Naive thymus-derived CD4-positive, alpha-beta T cell (primary cell): ENCODE measurements around the gene SIAH1. TPM values are rescaled to one million over a fixed set of nuclear protein-coding genes. Genes with fewer than 3 reads are reported as not detected.

Source experiments
- ATAC-seq: fragments of 150-1000 bp; cut with Tn5 transposase; 2 replicates; pipeline ENCODE4 v1.10.0; 2021; ENCODE audit warnings: mild to moderate bottlenecking, moderate library complexity
- CTCF ChIA-PET: fragments of 350-600 bp; sonication (Branson Sonifier 250); formaldehyde crosslinking; loops from one replicate; lab custom pipeline; 2021; ENCODE audit warnings: antibody characterized with exemption; lab: Charles Lee
- POLR2A ChIA-PET: fragments of 350-600 bp; sonication (Branson Sonifier 250); formaldehyde crosslinking; loops from one replicate; lab custom pipeline; 2021; ENCODE audit warnings: antibody characterized with exemption, inconsistent platforms; lab: Charles Lee
- DNase-seq, 9 donors: peaks; one replicate each; pipeline versions ENCODE4 v3.0.0 to v3.0.0-alpha.2; 2020 to 2022; ENCODE audit warnings: mixed read lengths in 1 of 9
- H3K27ac ChIP-seq: one replicate; pipeline ENCODE4 v1.7.0; 2013; ENCODE audit warnings: mild to moderate bottlenecking, low read depth, low read length, moderate library complexity
- H3K27me3 ChIP-seq, 2 donors: one replicate each; pipeline ENCODE4 v1.7.0; 2013; ENCODE audit warnings: low read length in 2 of 2, mild to moderate bottlenecking in 2 of 2, moderate library complexity in 2 of 2; ENCODE audit not compliant: control insufficient read depth in 2 of 2, insufficient read depth in 2 of 2
- H3K36me3 ChIP-seq, 3 experiments: 1 replicate in 2 of 3; 2 replicates in 1 of 3; pipeline ENCODE4 v1.7.0; 2013; ENCODE audit warnings: low read length in 3 of 3, mild to moderate bottlenecking in 3 of 3, moderate library complexity in 1 of 3; ENCODE audit not compliant: insufficient read depth in 3 of 3, control insufficient read depth in 2 of 3
- H3K4me1 ChIP-seq, 2 donors: one replicate each; pipeline ENCODE4 v1.7.0; 2013; ENCODE audit warnings: low read length in 2 of 2, mild to moderate bottlenecking in 2 of 2, moderate library complexity in 1 of 2; ENCODE audit not compliant: control insufficient read depth in 2 of 2, insufficient read depth in 2 of 2
- H3K4me3 ChIP-seq: 2 replicates; pipeline ENCODE4 v1.7.0; 2013; ENCODE audit warnings: mild to moderate bottlenecking, low read length
- H3K9me3 ChIP-seq, 3 experiments: 1 replicate in 2 of 3; 2 replicates in 1 of 3; pipeline ENCODE4 v1.7.0; 2013; ENCODE audit warnings: low read length in 3 of 3; ENCODE audit not compliant: control insufficient read depth in 2 of 3
- H3K27ac Mint-ChIP-seq, 9 donors: one replicate each; pipeline ENCODE4 v1.8.0; 2020 to 2022; ENCODE audit warnings: mixed read lengths in 9 of 9, mild to moderate bottlenecking in 8 of 9, moderate library complexity in 5 of 9, inconsistent platforms in 2 of 9
- H3K27me3 Mint-ChIP-seq, 5 donors: one replicate each; pipeline ENCODE4 v1.8.0; 2021 to 2022; ENCODE audit warnings: mixed read lengths in 5 of 5, mild to moderate bottlenecking in 1 of 5
- H3K36me3 Mint-ChIP-seq, 5 donors: one replicate each; pipeline ENCODE4 v1.8.0; 2020 to 2022; ENCODE audit warnings: mixed read lengths in 5 of 5, mild to moderate bottlenecking in 3 of 5, inconsistent platforms in 1 of 5
- H3K4me1 Mint-ChIP-seq, 7 donors: one replicate each; pipeline ENCODE4 v1.8.0; 2020 to 2022; ENCODE audit warnings: mixed read lengths in 7 of 7, mild to moderate bottlenecking in 3 of 7, inconsistent platforms in 1 of 7
- H3K4me3 Mint-ChIP-seq, 10 donors: one replicate each; pipeline ENCODE4 v1.8.0; 2020 to 2022; ENCODE audit warnings: mild to moderate bottlenecking in 10 of 10, mixed read lengths in 10 of 10, moderate library complexity in 6 of 10, inconsistent platforms in 2 of 10
- H3K9me3 Mint-ChIP-seq, 11 donors: one replicate each; pipeline ENCODE4 v1.8.0; 2020 to 2022; ENCODE audit warnings: mixed read lengths in 11 of 11, mild to moderate bottlenecking in 4 of 11, inconsistent platforms in 1 of 11, moderate library complexity in 1 of 11
- intact Hi-C, 2 donors: fragments of 100-400 bp; cut with micrococcal nuclease; formaldehyde crosslinking; loops; one replicate each; pipeline ENCODE4 v1.15.1; 2023
- polyA plus RNA-seq, 2 donors: library from polyadenylated mRNA; unstranded; fragments of 300-500 nt; fragmentation: Illumina TruSeq; gene quantifications; one replicate each; pipeline ENCODE4 v1.2.3, GENCODE V29; 2021
- total RNA-seq, 6 experiments: library from RNA in 5 of 6; stranded (reverse) in 5 of 6; gene quantifications; 1 replicate in 5 of 6; 2 replicates in 1 of 6; pipeline ENCODE4 v1.2.3 and lab custom pipeline; 2021 to 2026

SIAH1 gene
- total and polyA plus RNA-seq, 7 experiments from 2014 or later, result 14.5 to 51.1 (median 19.8) TPM

DNA sequence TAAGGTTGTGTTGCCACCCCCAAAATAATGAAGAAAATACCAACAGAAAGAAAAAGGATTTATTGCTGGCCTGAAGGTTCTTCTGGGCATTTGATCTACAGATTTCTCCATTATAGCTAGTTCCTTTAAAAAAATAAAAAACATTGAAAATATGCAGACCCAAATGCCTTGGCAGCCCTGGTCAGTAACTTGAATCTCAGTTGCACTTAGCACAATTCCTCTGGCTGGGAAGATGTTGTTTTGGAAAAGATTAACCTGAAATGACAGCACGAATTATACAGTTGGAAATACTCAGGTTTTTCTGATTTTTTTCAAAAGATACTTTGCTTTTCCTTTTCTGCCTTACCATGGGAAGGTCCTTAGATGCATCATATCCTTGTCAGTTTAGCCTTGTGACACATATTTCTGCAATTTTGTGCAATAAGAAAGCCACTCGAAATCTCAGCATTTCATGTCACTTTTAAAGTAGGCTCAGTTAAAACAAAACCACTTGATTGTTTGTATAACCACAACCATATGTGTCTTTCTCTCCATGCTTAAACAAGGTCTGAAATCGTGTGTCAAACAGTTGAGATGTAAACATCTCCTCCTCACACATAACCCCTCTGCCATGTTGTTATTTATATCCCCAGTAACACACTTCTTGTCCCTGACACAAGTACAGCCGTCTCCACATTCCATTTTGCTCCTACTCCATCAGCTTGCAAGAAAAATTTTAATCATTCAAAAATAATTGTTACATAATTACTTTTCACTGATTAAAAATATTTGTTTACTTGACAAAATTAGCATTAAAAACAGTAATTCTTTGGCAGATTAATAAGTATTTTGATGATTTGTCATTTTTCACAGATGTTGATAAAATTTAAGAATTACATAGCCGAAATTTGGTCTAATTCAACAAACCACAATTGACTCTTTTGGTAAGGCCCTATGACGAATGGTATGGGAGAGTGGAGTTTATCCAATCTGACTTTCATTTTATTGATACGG, 61.1 kb downstream of the SIAH1 start:
- Mint-ChIP-seq H3K4me1 (peaks cover 11 to 59% (median 45%) of the 10 kb centered on the region in 7 donors), H3K4me3 (no peak overlapping the region), H3K27ac (peak overlapping the region in 2 of 9 donors; percentile 0 to 25), H3K9me3 (no peaks in the 10 kb centered on the region), H3K36me3 (peaks cover 5 to 33% (median 26%) of the 10 kb centered on the region in 5 donors), H3K27me3 (no peaks in the 10 kb centered on the region)
- POLR2A ChIA-PET, result no interaction called here
- CTCF ChIA-PET, result no interaction called here
- ATAC-seq, result no peak
- Histone ChIP-seq H3K4me1 (peaks cover 6 to 10% of the 10 kb centered on the region in 2 donors), H3K36me3 (peaks cover 0 to 7% (median 0%) of the 10 kb centered on the region in 3 experiments), H3K9me3 (no peaks in the 10 kb centered on the region), H3K27ac (no peak overlapping the region), H3K4me3 (no peak overlapping the region), H3K27me3 (no peaks in the 10 kb centered on the region)
- DNase-seq, result no peak
- intact Hi-C loops, result no loop called here

DNA sequence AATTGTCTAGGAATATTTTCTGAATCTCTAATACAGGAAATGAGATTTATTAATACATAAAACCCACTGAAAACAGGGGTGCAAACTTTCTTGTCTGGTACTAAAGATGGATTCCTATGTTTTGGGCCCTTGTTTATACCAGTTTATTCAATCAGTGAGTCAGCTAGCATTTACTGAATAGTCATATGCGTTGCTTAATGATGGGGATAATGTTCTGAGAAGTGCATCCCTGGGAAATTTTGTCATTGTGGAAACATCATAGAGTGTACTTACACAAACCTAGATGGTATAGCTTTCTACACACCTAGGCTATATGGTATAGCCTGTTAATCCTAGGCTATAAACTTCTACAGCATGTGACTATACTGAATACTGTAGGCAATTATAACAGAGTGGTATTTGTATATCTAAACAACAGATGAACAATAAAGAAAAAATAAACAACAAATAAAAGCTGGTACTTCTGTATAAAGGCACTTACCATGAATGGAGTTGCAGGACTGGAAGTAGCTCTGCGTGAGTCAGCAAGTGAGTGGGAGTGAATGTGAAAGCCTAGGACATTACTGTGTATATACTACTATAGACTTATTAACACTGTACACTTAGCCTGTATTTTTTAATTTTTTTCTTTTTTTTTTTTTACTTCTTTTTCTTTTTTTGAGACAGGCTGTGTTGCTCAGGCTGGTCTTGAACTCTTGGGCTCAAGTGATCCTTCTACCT, 63.7 kb downstream of the SIAH1 start:
- H3K27ac Mint-ChIP-seq, result peak overlapping the region in 1 of 9 donors; percentile 28
- peaks cover 0 to 1% (median 0%) of the 10 kb centered on the region in 11 donors for H3K9me3 Mint-ChIP-seq
- peaks cover 5 to 26% (median 23%) of the 10 kb centered on the region in 5 donors for H3K36me3 Mint-ChIP-seq
- intact Hi-C loops, result no loop called here
- Histone ChIP-seq H3K4me3 (no peak overlapping the region), H3K36me3 (peaks cover 0 to 7% (median 0%) of the 10 kb centered on the region in 3 experiments), H3K27ac (no peak overlapping the region), H3K9me3 (no peaks in the 10 kb centered on the region), H3K27me3 (no peaks in the 10 kb centered on the region), H3K4me1 (peaks cover 20 to 35% of the 10 kb centered on the region in 2 donors)
- no peak for ATAC-seq
- H3K4me1 Mint-ChIP-seq, result peaks cover 21 to 71% (median 61%) of the 10 kb centered on the region in 7 donors
- DNase-seq, result no peak
- ChIA-PET CTCF (interaction anchor here (0.7 to 1.1 kb wide), 2 partner anchors 10 to 13 kb away, joined by 4 read pairs; no protein-coding TSS in a partner anchor), POLR2A (interaction anchor here (0.6 to 1.2 kb wide), 3 partner anchors 290 to 297 kb away, joined by 3 to 4 read pairs (median 3); no protein-coding TSS in a partner anchor)
- no peaks in the 10 kb centered on the region for H3K27me3 Mint-ChIP-seq
- H3K4me3 Mint-ChIP-seq, result no peak overlapping the region

DNA sequence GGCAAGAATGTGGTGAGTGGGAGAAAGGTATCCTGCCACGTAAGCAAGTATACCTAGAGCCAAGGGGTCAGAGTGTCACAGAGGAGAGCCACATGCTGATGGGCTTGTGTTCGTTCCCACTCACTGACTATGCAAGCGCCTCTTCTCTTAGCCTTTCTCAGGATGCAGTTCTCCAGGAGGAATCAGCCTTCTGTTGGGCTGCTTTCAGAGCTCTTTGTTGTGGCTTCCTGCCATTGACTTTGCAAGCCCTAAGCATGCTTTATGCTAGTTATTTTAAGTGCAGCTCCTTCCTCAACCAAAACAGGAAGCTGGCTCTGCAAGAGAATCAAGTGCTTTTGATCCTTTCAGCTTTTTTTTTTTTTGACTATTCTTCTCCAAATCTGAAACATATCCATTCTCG, 66.6 kb downstream of the SIAH1 start:
- Mint-ChIP-seq H3K27me3 (no peaks in the 10 kb centered on the region), H3K4me1 (peaks cover 17 to 77% (median 62%) of the 10 kb centered on the region in 7 donors), H3K9me3 (peaks cover 0 to 7% (median 4%) of the 10 kb centered on the region in 11 donors), H3K4me3 (peak overlapping the region; percentile 62 to 88 (median 80)), H3K36me3 (peaks cover 5 to 35% (median 28%) of the 10 kb centered on the region in 5 donors), H3K27ac (peak overlapping the region; percentile 58 to 88 (median 82))
- POLR2A ChIA-PET, result interaction anchor here (0.6 to 3.2 kb wide), 5 partner anchors 15 to 312 kb away, joined by 3 to 15 read pairs (median 3); partner anchors contain the start of gene SIAH1
- H3K36me3 ChIP-seq, result no peaks in the 10 kb centered on the region
- no peaks in the 10 kb centered on the region for H3K27me3 ChIP-seq
- peak overlapping the region; percentile 25 for H3K4me3 ChIP-seq
- H3K9me3 ChIP-seq, result no peaks in the 10 kb centered on the region
- DNase-seq, result peak in 8 of 9 donors; percentile 25 to 83 (median 76)
- CTCF ChIA-PET, result interaction anchor here (0.6 to 1.4 kb wide), 5 partner anchors 22 to 312 kb away, joined by 3 to 5 read pairs (median 4); no protein-coding TSS in a partner anchor
- intact Hi-C loops, result loop anchor here (1.0 to 2.0 kb wide), 6 partner anchors 34 to 294 kb away; partner anchors contain the start of genes LONP2 (in 2 of the 2) and SIAH1 (in 1 of the 2)
- peaks cover 20 to 35% of the 10 kb centered on the region in 2 donors for H3K4me1 ChIP-seq
- ATAC-seq, result peak; percentile 92
- peak overlapping the region; percentile 9 for H3K27ac ChIP-seq

DNA sequence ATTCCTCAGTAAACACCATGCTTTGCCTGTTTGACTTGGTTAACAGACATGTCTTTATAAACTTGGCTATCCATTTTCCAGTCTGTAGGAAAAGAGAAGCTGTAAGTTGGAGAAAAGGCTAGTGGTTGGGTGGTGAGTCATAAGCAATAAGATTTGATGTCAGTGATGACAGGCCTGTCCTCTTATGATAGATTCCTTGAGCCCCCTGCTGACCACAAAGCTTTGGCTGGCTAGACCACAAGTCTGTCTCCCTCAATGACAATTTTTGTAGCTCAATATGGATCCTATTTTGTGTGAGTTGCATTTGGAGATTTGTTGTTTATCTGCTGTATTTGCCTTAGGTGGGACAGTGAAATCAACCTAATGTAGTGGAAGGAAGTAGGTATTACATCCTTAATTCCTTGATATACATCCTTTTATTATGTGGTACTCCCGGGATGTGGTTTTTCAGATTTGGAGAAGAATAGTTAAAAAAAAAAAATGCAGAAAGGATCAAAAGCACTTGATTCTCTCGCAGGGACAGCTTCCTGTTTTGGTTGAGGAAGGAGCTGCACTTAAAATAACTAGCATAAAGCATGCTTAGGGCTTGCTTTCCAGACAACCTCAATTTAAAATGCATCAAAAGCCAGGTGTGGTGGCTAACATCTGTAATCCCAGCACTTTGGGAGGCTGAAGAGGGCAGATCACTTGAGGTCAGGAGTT, 67.4 kb downstream of the SIAH1 start:
- Mint-ChIP-seq H3K36me3 (peaks cover 10 to 42% (median 34%) of the 10 kb centered on the region in 5 donors), H3K4me1 (peaks cover 16 to 77% (median 59%) of the 10 kb centered on the region in 7 donors), H3K9me3 (peaks cover 0 to 15% (median 6%) of the 10 kb centered on the region in 11 donors), H3K27ac (peak overlapping the region; percentile 16 to 84 (median 76)), H3K27me3 (no peaks in the 10 kb centered on the region), H3K4me3 (peak overlapping the region; percentile 46 to 88 (median 80))
- H3K4me1 ChIP-seq, result peaks cover 20 to 35% of the 10 kb centered on the region in 2 donors
- H3K9me3 ChIP-seq, result no peaks in the 10 kb centered on the region
- CTCF ChIA-PET, result interaction anchor here (0.6 to 1.4 kb wide), 3 partner anchors 49 to 1657 kb away, joined by 3 to 4 read pairs (median 3); no protein-coding TSS in a partner anchor
- intact Hi-C loops, result loop anchor here (1.0 to 2.0 kb wide), 7 partner anchors 15 to 295 kb away; partner anchors contain the start of genes LONP2 (in 2 of the 2) and SIAH1 (in 1 of the 2)
- H3K4me3 ChIP-seq, result peak overlapping the region; percentile 25
- DNase-seq (peak in 1 of 9 donors; percentile 4), ATAC-seq (peak; percentile 49)
- H3K27me3 ChIP-seq, result no peaks in the 10 kb centered on the region
- POLR2A ChIA-PET, result interaction anchor here (0.6 to 3.2 kb wide), 5 partner anchors 16 to 303 kb away, joined by 3 to 15 read pairs (median 4); partner anchors contain the start of gene SIAH1
- peaks cover 0 to 4% (median 3%) of the 10 kb centered on the region in 3 experiments for H3K36me3 ChIP-seq
- peak overlapping the region; percentile 9 for H3K27ac ChIP-seq

DNA sequence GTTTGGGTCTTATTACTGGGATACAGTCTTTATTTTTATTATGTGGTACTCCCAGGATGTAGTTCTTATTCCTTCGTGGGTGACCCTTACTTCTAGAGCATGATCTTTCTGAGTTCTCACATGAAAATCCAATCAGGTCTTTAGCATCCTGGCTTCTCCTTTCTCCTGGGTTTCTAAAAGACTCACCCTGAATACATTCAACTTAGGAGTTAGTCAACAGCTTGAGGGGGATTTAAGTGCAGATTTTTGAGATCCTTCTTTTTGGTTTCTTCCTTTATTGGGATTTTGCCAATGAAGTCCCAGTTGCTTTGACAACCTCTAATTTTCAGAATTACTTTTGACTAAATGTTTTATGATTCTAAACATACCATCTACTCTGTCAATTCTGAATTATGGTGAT, 68.2 kb downstream of the SIAH1 start:
- ChIA-PET POLR2A (interaction anchor here (0.9 to 3.2 kb wide), 2 partner anchors 296 to 304 kb away, joined by 4 to 15 read pairs; no protein-coding TSS in a partner anchor), CTCF (interaction anchor here (1.0 kb wide), 1 partner anchor 306 kb away, joined by 4 read pairs; no protein-coding TSS in a partner anchor)
- Mint-ChIP-seq H3K9me3 (peaks cover 4 to 23% (median 11%) of the 10 kb centered on the region in 11 donors), H3K4me3 (peak overlapping the region in 1 of 10 donors; percentile 88), H3K27me3 (no peaks in the 10 kb centered on the region), H3K27ac (peak overlapping the region in 6 of 9 donors; percentile 4 to 82 (median 56)), H3K4me1 (peaks cover 14 to 81% (median 54%) of the 10 kb centered on the region in 7 donors), H3K36me3 (peaks cover 17 to 48% (median 37%) of the 10 kb centered on the region in 5 donors)
- intact Hi-C loops, result loop anchor here in 1 of 2 donors (2.0 kb wide), 1 partner anchor 14 kb away; no protein-coding TSS in a partner anchor
- Histone ChIP-seq H3K27ac (no peak overlapping the region), H3K4me1 (peaks cover 20 to 35% of the 10 kb centered on the region in 2 donors), H3K4me3 (no peak overlapping the region), H3K9me3 (peaks cover 0 to under 1% (median 0%) of the 10 kb centered on the region in 3 experiments), H3K27me3 (no peaks in the 10 kb centered on the region), H3K36me3 (peaks cover 0 to 9% (median 6%) of the 10 kb centered on the region in 3 experiments)
- ATAC-seq, result no peak
- DNase-seq, result no peak
